ENCODE measurements around the gene C3orf22. TPM values are rescaled to one million over a fixed set of nuclear protein-coding genes. Genes with fewer than 3 reads are reported as not detected.

The C3orf22 gene
- total RNA-seq, 2 experiments from 2014 or later = not detected

DNA sequence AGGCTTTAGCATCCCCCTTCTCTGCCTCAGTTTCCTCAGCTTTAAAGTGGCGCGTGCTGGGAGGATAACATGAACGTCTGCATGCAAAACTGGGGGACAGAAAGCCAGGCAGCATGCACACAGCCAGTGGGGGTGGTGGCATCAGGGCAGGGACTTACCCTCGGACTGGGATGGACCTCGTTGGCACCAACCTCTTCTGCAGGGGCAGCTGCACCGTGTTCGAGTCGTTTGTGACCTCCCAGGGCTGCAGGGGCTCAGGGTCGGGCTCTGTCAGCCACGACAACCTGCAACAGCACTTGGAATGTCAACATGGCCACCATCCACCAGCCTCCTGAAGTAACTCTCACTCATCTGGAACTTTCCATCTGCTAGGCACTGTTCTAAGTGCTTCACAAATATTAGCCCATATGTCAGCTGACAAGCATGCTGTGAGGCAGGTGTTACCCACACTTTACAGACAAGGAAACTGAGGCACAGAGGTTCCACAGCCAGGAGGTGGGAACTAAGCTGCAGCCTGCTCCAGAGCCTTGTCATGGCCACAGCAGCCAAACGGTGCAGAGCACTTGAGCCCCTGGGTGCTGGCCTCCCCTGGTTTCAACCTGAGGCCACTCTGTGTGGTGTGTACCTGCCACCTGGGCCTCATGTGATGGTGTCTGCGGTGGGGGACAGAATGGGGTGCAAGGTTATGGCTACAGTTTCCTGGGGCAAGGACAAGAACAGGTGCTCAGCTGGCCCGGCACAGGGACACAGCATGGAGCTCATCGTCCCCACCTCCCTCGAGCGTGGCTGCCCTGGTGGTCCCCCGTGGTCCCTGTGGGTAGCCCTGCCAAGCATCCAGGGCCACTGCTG is 6.7 kb downstream of the C3orf22 start:
- intact Hi-C loops (cut with micrococcal nuclease; ENCODE audit: unreplicated experiment) = no loop called here

DNA sequence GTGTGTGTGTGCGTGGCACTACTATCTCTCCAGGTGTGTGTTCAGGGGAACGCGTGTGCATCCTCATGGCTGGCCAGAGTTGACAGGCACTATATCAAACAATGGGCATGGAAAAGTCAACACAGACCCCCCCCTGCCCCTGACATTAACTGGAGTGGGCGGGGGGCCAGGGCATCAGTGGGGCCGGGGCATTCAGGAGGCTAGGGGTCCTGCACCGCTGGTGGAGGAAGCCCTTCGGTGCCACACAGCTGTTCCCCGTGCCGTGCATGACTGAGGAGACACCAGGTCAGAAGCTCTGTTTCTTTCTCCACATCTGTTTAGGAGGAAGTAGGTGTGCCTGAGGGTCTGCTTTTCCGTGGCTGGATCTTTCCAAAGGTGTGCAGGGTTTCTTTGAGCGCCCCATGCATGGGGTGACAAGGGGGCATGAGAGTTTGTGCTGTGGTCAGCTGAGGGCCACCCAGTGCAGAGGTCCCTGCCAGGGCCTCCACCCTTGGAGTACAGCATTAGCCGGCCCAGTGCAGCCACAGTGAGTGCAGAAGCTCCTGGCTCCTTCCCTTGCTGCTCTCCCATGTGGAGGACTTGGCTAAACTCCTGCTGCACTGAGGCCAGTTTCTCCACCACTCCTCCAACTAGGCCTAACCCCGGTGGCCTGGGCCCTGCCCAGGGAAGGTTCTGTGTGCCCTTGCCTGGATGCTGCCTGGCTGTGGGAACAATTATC is 7.5 kb downstream of the C3orf22 start:
- no peak overlapping the region for H2AFZ ChIP-seq (ENCODE audit: low read length)
- H4K20me1 ChIP-seq (ENCODE audit: insufficient read depth, low read length) = no peaks in the 10 kb centered on the region
- no peaks in the 10 kb centered on the region for H3K9me2 ChIP-seq (ENCODE audit: insufficient read depth, low read length)
- ChIA-PET POLR2A (no interaction called here), CTCF (ENCODE audit: unreplicated experiment) (no interaction called here)
- H3K4me3 ChIP-seq (ENCODE audit: low read depth, low read length, poor library complexity, severe bottlenecking) = no peak overlapping the region
- no peaks in the 10 kb centered on the region for H3K4me1 ChIP-seq (ENCODE audit: insufficient read depth, low read length, poor library complexity, severe bottlenecking)
- no peak overlapping the region for H3K4me2 ChIP-seq (ENCODE audit: low read length)
- H3K27ac ChIP-seq (ENCODE audit: low read depth, low read length, poor library complexity, severe bottlenecking) = no peak overlapping the region
- H3K79me2 ChIP-seq (ENCODE audit: insufficient read depth, low read depth, low read length) = no peaks in the 10 kb centered on the region
- no peak for DNase-seq (ENCODE audit: low spot score)
- H3K9me3 ChIP-seq (ENCODE audit: low read length) = no peaks in the 10 kb centered on the region
- H3K36me3 ChIP-seq (ENCODE audit: insufficient read depth, low read length) = no peaks in the 10 kb centered on the region
- intact Hi-C loops (cut with micrococcal nuclease; ENCODE audit: unreplicated experiment) = no loop called here
- TF ChIP-seq EZH2phosphoT487 (IDR thresholded peaks at IDR 0.05; ENCODE audit: borderline replicate concordance, low read depth, low read length) = no peak
- TF ChIP-seq, protein P1, sequence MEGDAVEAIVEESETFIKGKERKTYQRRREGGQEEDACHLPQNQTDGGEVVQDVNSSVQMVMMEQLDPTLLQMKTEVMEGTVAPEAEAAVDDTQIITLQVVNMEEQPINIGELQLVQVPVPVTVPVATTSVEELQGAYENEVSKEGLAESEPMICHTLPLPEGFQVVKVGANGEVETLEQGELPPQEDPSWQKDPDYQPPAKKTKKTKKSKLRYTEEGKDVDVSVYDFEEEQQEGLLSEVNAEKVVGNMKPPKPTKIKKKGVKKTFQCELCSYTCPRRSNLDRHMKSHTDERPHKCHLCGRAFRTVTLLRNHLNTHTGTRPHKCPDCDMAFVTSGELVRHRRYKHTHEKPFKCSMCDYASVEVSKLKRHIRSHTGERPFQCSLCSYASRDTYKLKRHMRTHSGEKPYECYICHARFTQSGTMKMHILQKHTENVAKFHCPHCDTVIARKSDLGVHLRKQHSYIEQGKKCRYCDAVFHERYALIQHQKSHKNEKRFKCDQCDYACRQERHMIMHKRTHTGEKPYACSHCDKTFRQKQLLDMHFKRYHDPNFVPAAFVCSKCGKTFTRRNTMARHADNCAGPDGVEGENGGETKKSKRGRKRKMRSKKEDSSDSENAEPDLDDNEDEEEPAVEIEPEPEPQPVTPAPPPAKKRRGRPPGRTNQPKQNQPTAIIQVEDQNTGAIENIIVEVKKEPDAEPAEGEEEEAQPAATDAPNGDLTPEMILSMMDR (conservative IDR thresholded peaks at IDR 0.05; ENCODE audit: low read length) = no peak
- BruUV-seq (replicated peaks) = no TSS peak

More for the DNA sequence above, 6.7 kb downstream of the C3orf22 start:
- Histone ChIP-seq H4K20me1 (ENCODE audit: insufficient read depth, low read length) (no peaks in the 10 kb centered on the region), H3K4me1 (ENCODE audit: insufficient read depth, low read length, poor library complexity, severe bottlenecking) (no peaks in the 10 kb centered on the region), H3K9me2 (ENCODE audit: insufficient read depth, low read length) (no peaks in the 10 kb centered on the region), H3K4me3 (ENCODE audit: low read depth, low read length, poor library complexity, severe bottlenecking) (no peak overlapping the region), H3K36me3 (ENCODE audit: insufficient read depth, low read length) (no peaks in the 10 kb centered on the region), H3K4me2 (ENCODE audit: low read length) (no peak overlapping the region), H3K79me2 (ENCODE audit: insufficient read depth, low read depth, low read length) (no peaks in the 10 kb centered on the region), H3K27ac (ENCODE audit: low read depth, low read length, poor library complexity, severe bottlenecking) (no peak overlapping the region), H3K9me3 (ENCODE audit: low read length) (no peaks in the 10 kb centered on the region), H2AFZ (ENCODE audit: low read length) (no peak overlapping the region)
- DNase-seq (ENCODE audit: low spot score) = no peak
- TF ChIP-seq, protein P1 (conservative IDR thresholded peaks at IDR 0.05; ENCODE audit: low read length) = no peak
- no peak for TF ChIP-seq EZH2phosphoT487 (IDR thresholded peaks at IDR 0.05; ENCODE audit: borderline replicate concordance, low read depth, low read length)
- CTCF ChIA-PET (ENCODE audit: unreplicated experiment) = no interaction called here
- BruUV-seq (replicated peaks) = no TSS peak
- POLR2A ChIA-PET = interaction anchor here (0.5 kb wide), 1 partner anchor 1571 kb away, joined by 3 read pairs; the partner anchor contains the start of gene RUVBL1
